PC-9 (cell line): ENCODE results near the gene CDKN1C. TPM values are rescaled to one million over a fixed set of nuclear protein-coding genes. Genes with fewer than 3 reads are reported as not detected.

ENCODE experiments used
- BruUV-seq: library from RNA; stranded (reverse); fragments of 400-500 nt; replicated peaks from 2 replicates; lab custom pipeline; 2021; lab: Mats Ljungman, UMichigan
- CTCF ChIA-PET: fragments of 300-600 bp; sonication (Branson Sonifier 250); formaldehyde crosslinking; loops from one replicate; lab custom pipeline; 2022; ENCODE audit warnings: antibody characterized with exemption; lab: Charles Lee
- POLR2A ChIA-PET: fragments of 300-600 bp; sonication (Branson Sonifier 250); formaldehyde crosslinking; loops from one replicate; lab custom pipeline; 2022; ENCODE audit warnings: antibody characterized with exemption; ENCODE audit not compliant: unreplicated experiment; lab: Charles Lee
- DNase-seq, 2 experiments: peaks; one replicate each; pipeline versions ENCODE4 v3.0.0 to v3.0.0-alpha.2; 2015 to 2022; ENCODE audit warnings: mixed read lengths in 1 of 2
- H2AFZ ChIP-seq: fragments of 200-600 bp; sonication (generic); 2 replicates; pipeline ENCODE4 v1.8.1; 2017; ENCODE audit warnings: antibody characterized with exemption
- H3F3A ChIP-seq: fragments of 200-600 bp; sonication (generic); 2 replicates; pipeline ENCODE4 v1.8.1; 2017; ENCODE audit warnings: antibody characterized with exemption, mild to moderate bottlenecking, low read depth; ENCODE audit not compliant: insufficient read depth
- H3K27ac ChIP-seq: fragments of 200-600 bp; sonication (generic); 2 replicates; pipeline ENCODE4 v1.6.1; 2016; ENCODE audit warnings: mixed run types
- H3K27me3 ChIP-seq: fragments of 200-600 bp; sonication (generic); 2 replicates; pipeline ENCODE4 v1.6.1; 2016; ENCODE audit warnings: low read depth, mixed run types; ENCODE audit not compliant: insufficient read depth
- H3K36me3 ChIP-seq: fragments of 200-600 bp; sonication (generic); 2 replicates; pipeline ENCODE4 v1.6.1; 2016; ENCODE audit warnings: low read depth, mixed run types
- H3K4me1 ChIP-seq: fragments of 200-600 bp; sonication (generic); replicated peaks from 2 replicates; pipeline ENCODE4 v1.6.1; 2016; ENCODE audit warnings: mixed run types; ENCODE audit not compliant: insufficient read depth
- H3K4me2 ChIP-seq: fragments of 200-600 bp; sonication (generic); 2 replicates; pipeline ENCODE4 v1.6.1; 2017; ENCODE audit warnings: mixed run types
- H3K4me3 ChIP-seq: fragments of 200-600 bp; sonication (generic); 2 replicates; pipeline ENCODE4 v1.6.1; 2016; ENCODE audit warnings: mixed run types
- H3K79me2 ChIP-seq: fragments of 200-600 bp; sonication (generic); 2 replicates; pipeline ENCODE4 v1.6.1; 2017; ENCODE audit warnings: low read depth, mixed run types
- H3K9me2 ChIP-seq: fragments of 200-600 bp; sonication (generic); 2 replicates; pipeline ENCODE4 v1.8.1; 2017; ENCODE audit warnings: mild to moderate bottlenecking; ENCODE audit not compliant: insufficient read depth
- H3K9me3 ChIP-seq: fragments of 200-600 bp; sonication (generic); 2 replicates; pipeline ENCODE4 v1.8.1; 2016; ENCODE audit warnings: low read depth; ENCODE audit not compliant: insufficient read depth
- H4K20me1 ChIP-seq: fragments of 200-600 bp; sonication (generic); 2 replicates; pipeline ENCODE4 v1.8.1; 2017; ENCODE audit not compliant: insufficient read depth
- EZH2 ChIP-seq: fragments of 200-600 bp; sonication (generic); IDR thresholded peaks from 2 replicates; pipeline ENCODE4 v1.8.0; 2017; ENCODE audit warnings: antibody characterized with exemption, low read depth
- intact Hi-C: fragments of 100-400 bp; cut with micrococcal nuclease; formaldehyde crosslinking; loops from one replicate; pipeline ENCODE4 v1.10.0; 2022; ENCODE audit not compliant: unreplicated experiment
- total RNA-seq: library from RNA; stranded (reverse); gene quantifications from 2 replicates; pipeline ENCODE4 v1.2.3, GENCODE V29; 2021
- TF ChIP-seq, protein P1 (sequence below): fragments of 200-600 bp; sonication (generic); conservative IDR thresholded peaks from 2 replicates; pipeline ENCODE4 v1.6.1; 2017; ENCODE audit warnings: mixed run types, antibody characterized with exemption, mild to moderate bottlenecking, moderate library complexity

CDKN1C gene
- total RNA-seq, 1 experiment from 2014 or later, result 5.1 TPM

DNA sequence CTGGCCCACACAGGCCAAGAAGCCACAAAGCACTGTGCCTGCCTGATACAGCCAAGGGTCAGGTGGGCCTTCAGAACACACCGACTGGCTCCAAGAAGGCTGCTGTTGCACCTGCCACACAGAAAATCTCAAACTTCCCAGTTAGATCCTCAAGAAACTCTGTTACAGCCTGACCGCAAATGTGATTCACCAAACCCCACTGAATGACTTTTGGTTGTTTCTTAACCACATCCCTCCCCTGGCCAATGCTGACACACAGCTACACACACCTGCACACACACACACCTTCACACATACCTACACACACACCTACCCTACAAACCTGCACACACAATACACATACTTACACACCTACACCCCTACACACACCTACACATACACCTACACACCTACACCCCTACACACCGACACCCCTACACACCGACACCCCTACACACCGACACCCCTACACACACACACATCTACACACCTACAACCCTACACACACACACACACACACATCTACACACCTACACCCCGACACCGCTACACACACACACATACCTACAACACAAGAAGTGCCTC lies 31.5 kb downstream of the CDKN1C start:
- Histone ChIP-seq H3K79me2 (no peaks in the 10 kb centered on the region), H4K20me1 (no peaks in the 10 kb centered on the region), H3K4me2 (no peak overlapping the region), H3K36me3 (no peaks in the 10 kb centered on the region), H3F3A (no peaks in the 10 kb centered on the region), H3K9me2 (no peaks in the 10 kb centered on the region), H3K27me3 (no peaks in the 10 kb centered on the region), H3K4me1 (no peaks in the 10 kb centered on the region), H3K9me3 (no peaks in the 10 kb centered on the region), H3K27ac (no peak overlapping the region), H3K4me3 (no peak overlapping the region), H2AFZ (no peak overlapping the region)
- TF ChIP-seq EZH2, result no peak
- TF ChIP-seq, protein P1, sequence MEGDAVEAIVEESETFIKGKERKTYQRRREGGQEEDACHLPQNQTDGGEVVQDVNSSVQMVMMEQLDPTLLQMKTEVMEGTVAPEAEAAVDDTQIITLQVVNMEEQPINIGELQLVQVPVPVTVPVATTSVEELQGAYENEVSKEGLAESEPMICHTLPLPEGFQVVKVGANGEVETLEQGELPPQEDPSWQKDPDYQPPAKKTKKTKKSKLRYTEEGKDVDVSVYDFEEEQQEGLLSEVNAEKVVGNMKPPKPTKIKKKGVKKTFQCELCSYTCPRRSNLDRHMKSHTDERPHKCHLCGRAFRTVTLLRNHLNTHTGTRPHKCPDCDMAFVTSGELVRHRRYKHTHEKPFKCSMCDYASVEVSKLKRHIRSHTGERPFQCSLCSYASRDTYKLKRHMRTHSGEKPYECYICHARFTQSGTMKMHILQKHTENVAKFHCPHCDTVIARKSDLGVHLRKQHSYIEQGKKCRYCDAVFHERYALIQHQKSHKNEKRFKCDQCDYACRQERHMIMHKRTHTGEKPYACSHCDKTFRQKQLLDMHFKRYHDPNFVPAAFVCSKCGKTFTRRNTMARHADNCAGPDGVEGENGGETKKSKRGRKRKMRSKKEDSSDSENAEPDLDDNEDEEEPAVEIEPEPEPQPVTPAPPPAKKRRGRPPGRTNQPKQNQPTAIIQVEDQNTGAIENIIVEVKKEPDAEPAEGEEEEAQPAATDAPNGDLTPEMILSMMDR, result no peak
- ChIA-PET CTCF (no interaction called here), POLR2A (no interaction called here)
- BruUV-seq, result no TSS peak
- DNase-seq, result no peak
- intact Hi-C loops, result no loop called here

DNA sequence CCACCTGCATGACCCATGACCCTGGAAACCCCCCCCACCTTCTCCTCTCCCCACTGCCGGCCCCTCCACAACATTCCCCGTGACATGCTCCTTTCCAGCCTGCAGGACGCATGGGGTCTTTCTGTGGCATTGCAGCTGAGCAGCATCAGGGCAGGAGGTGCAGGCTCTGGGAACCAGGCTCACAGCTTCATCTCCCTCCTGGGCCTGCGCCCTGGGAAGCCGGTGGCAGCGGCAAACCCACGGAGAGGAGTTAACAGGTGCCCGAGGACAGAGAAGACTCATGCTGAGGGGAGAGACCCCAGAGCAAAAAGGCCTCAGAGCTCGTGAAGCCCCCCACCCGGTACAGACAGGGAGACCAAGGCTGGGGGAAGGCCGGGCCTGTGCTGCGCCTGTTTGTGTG lies 32.2 kb downstream of the CDKN1C start:
- no peaks in the 10 kb centered on the region for H4K20me1 ChIP-seq
- no peak for DNase-seq
- POLR2A ChIA-PET, result no interaction called here
- H3K27me3 ChIP-seq, result no peaks in the 10 kb centered on the region
- H3K9me2 ChIP-seq, result no peaks in the 10 kb centered on the region
- TF ChIP-seq EZH2, result no peak
- TF ChIP-seq, protein P1, result no peak
- no peak overlapping the region for H3K27ac ChIP-seq
- intact Hi-C loops, result no loop called here
- no peaks in the 10 kb centered on the region for H3K4me1 ChIP-seq
- BruUV-seq, result no TSS peak
- no peaks in the 10 kb centered on the region for H3K36me3 ChIP-seq
- H2AFZ ChIP-seq, result no peak overlapping the region
- no peak overlapping the region for H3K4me2 ChIP-seq
- H3K9me3 ChIP-seq, result no peaks in the 10 kb centered on the region
- no peaks in the 10 kb centered on the region for H3K79me2 ChIP-seq
- CTCF ChIA-PET, result interaction anchor here (0.6 kb wide), 1 partner anchor 1192 kb away, joined by 8 read pairs; no protein-coding TSS in a partner anchor
- no peaks in the 10 kb centered on the region for H3F3A ChIP-seq
- no peak overlapping the region for H3K4me3 ChIP-seq

DNA sequence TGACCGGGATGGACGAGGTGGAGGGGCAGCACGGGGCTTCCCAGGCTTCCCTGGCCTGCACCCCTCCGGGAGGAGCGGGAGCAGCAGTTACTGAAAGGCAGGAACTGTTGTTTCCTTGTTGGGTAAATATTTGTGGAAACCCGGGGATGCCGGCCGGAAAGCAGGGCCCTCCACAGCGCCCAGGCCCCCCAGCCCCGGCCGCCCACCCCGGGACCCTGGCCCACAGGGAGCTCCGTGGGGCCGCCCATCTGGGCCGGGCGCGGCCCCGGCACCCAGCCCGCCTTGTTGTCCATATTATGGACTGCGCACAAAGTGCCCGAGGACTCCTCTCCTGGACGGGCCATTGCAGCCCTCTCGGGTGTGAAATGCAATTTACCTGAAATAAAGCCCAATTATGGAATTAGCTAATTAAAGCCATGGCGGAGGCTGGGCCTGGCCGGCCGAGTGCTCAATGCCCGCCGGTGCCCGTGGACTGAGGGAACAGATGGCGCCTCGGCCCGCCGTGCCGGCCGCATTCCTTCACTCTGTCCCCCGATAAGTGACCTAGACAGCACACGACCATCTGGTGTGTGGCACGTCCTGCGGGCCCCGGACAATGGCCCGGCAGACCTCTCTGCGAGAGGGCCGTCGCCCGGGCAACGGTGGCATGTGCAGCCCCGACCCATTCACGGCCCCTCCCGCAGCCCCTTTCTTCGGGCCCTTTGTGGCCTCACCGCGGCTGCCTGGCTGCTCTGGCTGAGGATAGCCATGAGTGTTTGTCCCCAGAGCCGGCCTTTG lies 35.4 kb downstream of the CDKN1C start:
- no peak for DNase-seq
- TF ChIP-seq, protein P1, result no peak
- no peak for TF ChIP-seq EZH2
- Histone ChIP-seq H3K9me3 (no peaks in the 10 kb centered on the region), H2AFZ (no peak overlapping the region), H3K79me2 (no peaks in the 10 kb centered on the region), H3K4me1 (no peaks in the 10 kb centered on the region), H3K27ac (no peak overlapping the region), H3K4me3 (no peak overlapping the region), H3K9me2 (no peaks in the 10 kb centered on the region), H4K20me1 (no peaks in the 10 kb centered on the region), H3F3A (no peaks in the 10 kb centered on the region), H3K36me3 (no peaks in the 10 kb centered on the region), H3K27me3 (no peaks in the 10 kb centered on the region), H3K4me2 (no peak overlapping the region)
- intact Hi-C loops, result no loop called here
- ChIA-PET POLR2A (no interaction called here), CTCF (no interaction called here)
- BruUV-seq, result no TSS peak
